ENCODE measurements around the gene DYNLT1.

Gene DYNLT1

DNA sequence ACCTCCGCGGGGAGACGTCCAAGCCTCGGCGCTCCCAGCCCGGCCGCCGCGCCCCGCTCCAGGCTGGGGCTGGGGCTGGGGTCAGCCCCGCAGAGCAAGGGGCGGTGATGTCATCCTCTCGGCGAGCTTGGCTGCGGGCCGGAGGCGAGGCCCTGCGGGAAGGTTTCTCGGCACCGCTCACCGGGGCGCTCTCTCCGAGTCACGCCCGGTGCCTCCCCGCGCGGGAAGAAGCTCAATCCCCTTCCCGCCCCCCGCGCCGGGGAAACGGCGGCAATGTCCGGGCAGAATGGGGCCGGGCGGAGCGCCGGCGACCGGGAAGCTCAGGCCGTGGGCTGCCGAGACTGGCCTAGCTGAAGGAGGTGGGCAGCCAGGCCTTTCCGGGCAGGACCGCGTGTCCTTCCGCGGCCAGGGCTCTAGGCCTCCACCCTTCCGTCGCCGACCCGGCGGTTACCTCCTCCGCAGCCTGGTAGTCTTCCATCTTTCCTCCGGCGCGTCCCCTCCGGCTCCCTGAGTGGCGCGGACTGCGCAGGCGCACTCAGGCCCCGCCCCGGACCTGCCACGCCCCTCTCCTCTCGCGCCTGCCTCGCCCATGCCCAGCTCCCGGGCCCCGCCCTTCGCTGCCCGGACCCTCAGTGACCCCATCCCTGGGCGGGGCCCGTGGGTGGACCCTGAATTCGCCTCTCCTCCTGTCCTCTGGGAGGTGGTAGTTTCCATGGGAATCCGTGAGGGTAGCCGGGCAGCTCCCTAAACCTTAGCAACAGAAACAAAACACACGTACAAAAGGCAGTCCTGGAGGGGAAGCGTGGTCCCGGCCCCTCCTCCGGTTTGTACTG, at the start of gene DYNLT1:
DYNLT1 (minus strand) TSS at position 513 of the 833 bp plus-strand sequence; CDS start at position 478, 35 bp downstream.
- TF ChIP-seq ZFX (IDR thresholded peaks at IDR 0.05), result peak; percentile 30; the same call in 1 of the 2 replicates
- TF ChIP-seq, protein P1, sequence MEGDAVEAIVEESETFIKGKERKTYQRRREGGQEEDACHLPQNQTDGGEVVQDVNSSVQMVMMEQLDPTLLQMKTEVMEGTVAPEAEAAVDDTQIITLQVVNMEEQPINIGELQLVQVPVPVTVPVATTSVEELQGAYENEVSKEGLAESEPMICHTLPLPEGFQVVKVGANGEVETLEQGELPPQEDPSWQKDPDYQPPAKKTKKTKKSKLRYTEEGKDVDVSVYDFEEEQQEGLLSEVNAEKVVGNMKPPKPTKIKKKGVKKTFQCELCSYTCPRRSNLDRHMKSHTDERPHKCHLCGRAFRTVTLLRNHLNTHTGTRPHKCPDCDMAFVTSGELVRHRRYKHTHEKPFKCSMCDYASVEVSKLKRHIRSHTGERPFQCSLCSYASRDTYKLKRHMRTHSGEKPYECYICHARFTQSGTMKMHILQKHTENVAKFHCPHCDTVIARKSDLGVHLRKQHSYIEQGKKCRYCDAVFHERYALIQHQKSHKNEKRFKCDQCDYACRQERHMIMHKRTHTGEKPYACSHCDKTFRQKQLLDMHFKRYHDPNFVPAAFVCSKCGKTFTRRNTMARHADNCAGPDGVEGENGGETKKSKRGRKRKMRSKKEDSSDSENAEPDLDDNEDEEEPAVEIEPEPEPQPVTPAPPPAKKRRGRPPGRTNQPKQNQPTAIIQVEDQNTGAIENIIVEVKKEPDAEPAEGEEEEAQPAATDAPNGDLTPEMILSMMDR (conservative IDR thresholded peaks at IDR 0.05), result no peak
- peak within 1 kb of the TSS; percentile 91 for H3K27ac ChIP-seq

DNA sequence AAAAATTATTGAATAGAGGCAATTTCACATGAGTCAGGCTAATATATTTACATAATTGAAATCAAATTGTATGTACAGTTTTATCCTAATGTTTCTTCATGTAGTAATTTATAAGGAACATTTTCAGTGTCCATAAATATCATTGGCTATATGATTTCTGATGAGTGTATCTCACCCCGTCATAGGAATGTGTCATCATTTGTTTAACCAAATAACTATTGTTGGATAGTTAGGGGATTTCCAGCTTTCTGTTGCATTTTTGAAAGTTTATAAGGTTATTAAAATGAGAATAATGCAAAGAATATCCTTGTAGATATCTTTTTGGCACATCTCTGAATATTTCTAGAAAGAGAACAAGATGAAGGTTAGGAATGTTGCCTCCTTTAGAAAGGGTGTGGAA, 44.3 kb upstream of the DYNLT1 start:
- no peak overlapping the region for H3K27ac ChIP-seq
- TF ChIP-seq ZFX (IDR thresholded peaks at IDR 0.05), result no peak
- TF ChIP-seq, protein P1 (conservative IDR thresholded peaks at IDR 0.05), result no peak

DNA sequence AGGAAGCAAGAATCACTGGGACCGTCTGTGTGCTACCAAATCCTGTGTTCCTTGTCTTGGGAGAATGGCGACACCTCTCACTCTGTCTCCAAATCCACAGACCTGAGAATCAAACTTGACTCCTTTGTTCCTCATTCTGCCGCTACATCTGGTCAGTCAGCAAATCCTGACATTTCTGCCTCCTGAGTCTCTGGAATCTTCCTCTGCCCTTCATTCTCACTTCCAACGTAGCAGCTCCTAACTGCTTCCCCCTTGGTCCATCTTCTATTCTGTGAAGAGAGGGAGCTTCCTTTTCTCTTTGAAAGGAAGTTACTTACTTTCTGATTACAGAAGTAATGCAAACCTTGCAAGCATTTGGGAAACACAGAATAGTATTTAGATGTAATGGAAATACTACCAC, 43.0 kb upstream of the DYNLT1 start:
- TF ChIP-seq, protein P1 (conservative IDR thresholded peaks at IDR 0.05), result no peak
- TF ChIP-seq ZFX (IDR thresholded peaks at IDR 0.05), result no peak
- no peak overlapping the region for H3K27ac ChIP-seq

- no peak for TF ChIP-seq ZFX (IDR thresholded peaks at IDR 0.05)
- TF ChIP-seq, protein P1 (conservative IDR thresholded peaks at IDR 0.05), result no peak
- no peak overlapping the region for H3K27ac ChIP-seq
Observed at GRCh38 chr6:158686791-158687381, 42.3 kb upstream of the DYNLT1 start.

DNA sequence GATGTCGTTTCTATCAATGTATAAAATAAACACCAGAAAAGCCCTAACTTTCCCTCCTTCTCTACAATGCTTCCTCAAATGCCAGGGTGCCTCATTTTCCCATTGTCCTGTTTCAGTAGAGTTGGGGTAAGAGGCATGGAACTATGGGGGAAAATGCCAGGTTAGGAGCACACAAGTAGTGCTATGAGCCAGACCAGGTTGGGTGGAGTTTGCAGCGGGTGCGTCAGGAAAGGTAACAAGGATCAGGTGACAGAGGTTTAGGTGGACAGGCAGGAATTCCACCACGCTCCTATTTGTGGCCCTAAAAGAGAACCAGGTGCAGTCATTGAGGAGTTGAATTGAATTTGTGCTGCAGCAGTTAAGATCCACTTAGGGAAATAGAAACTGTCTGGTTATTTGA, 41.8 kb upstream of the DYNLT1 start:
- TF ChIP-seq ZFX (IDR thresholded peaks at IDR 0.05), result no peak
- TF ChIP-seq, protein P1 (conservative IDR thresholded peaks at IDR 0.05), result no peak

GRCh38 chr6:158684745-158685324, 40.3 kb upstream of the DYNLT1 start:
- TF ChIP-seq, protein P1 (conservative IDR thresholded peaks at IDR 0.05), result no peak
- TF ChIP-seq ZFX (IDR thresholded peaks at IDR 0.05), result no peak
- no peak overlapping the region for H3K27ac ChIP-seq

More for the DNA sequence above, 41.8 kb upstream of the DYNLT1 start:
- H3K27ac ChIP-seq, result no peak overlapping the region

GRCh38 chr6:158684311-158684710, 39.8 kb upstream of the DYNLT1 start:
- no peak overlapping the region for H3K27ac ChIP-seq
- TF ChIP-seq ZFX (IDR thresholded peaks at IDR 0.05), result no peak
- TF ChIP-seq, protein P1 (conservative IDR thresholded peaks at IDR 0.05), result no peak

Data from C4-2B (cell line).